Measurements from ENCODE around the gene SMIM29.

Gene SMIM29

GRCh38 chr6:34204693-34205092, 44.1 kb downstream of the SMIM29 start:
- H3K9ac ChIP-seq: no peak overlapping the region
- H3K4me2 ChIP-seq (ENCODE audit: low read length): no peak overlapping the region
- H3K36me3 ChIP-seq (ENCODE audit: control insufficient read depth, insufficient read depth, low read length): no peaks in the 10 kb centered on the region
- H2AFZ ChIP-seq: no peak overlapping the region
- no peaks in the 10 kb centered on the region for H3K9me3 ChIP-seq (ENCODE audit: control insufficient read depth, low read length)
- no peaks in the 10 kb centered on the region for H3K4me1 ChIP-seq
- no peak overlapping the region for H3K4me3 ChIP-seq (ENCODE audit: low read depth, low read length)
- H3K27ac ChIP-seq: no peak overlapping the region
- no peak for TF ChIP-seq CTCF (IDR thresholded peaks at IDR 0.05)
- H3K27me3 ChIP-seq (ENCODE audit: control insufficient read depth, insufficient read depth, low read length): no peaks in the 10 kb centered on the region
- H3K79me2 ChIP-seq: no peaks in the 10 kb centered on the region

GRCh38 chr6:34202329-34203201, 46.2 kb downstream of the SMIM29 start:
- H3K79me2 ChIP-seq: no peaks in the 10 kb centered on the region
- H3K9me3 ChIP-seq (ENCODE audit: control insufficient read depth, low read length): no peaks in the 10 kb centered on the region
- no peak overlapping the region for H3K27ac ChIP-seq
- H3K9ac ChIP-seq: no peak overlapping the region
- H3K27me3 ChIP-seq (ENCODE audit: control insufficient read depth, insufficient read depth, low read length): no peaks in the 10 kb centered on the region
- no peak for TF ChIP-seq CTCF (IDR thresholded peaks at IDR 0.05)
- no peak overlapping the region for H3K4me2 ChIP-seq (ENCODE audit: low read length)
- H2AFZ ChIP-seq: no peak overlapping the region
- H3K36me3 ChIP-seq (ENCODE audit: control insufficient read depth, insufficient read depth, low read length): no peaks in the 10 kb centered on the region
- H3K4me3 ChIP-seq (ENCODE audit: low read depth, low read length): no peak overlapping the region
- no peaks in the 10 kb centered on the region for H3K4me1 ChIP-seq

- Histone ChIP-seq H3K4me3 (ENCODE audit: low read depth, low read length) (no peak overlapping the region), H3K27ac (no peak overlapping the region), H3K9ac (no peak overlapping the region), H2AFZ (no peak overlapping the region), H3K4me2 (ENCODE audit: low read length) (no peak overlapping the region), H3K27me3 (ENCODE audit: control insufficient read depth, insufficient read depth, low read length) (no peaks in the 10 kb centered on the region), H3K36me3 (ENCODE audit: control insufficient read depth, insufficient read depth, low read length) (no peaks in the 10 kb centered on the region), H3K4me1 (no peaks in the 10 kb centered on the region), H3K79me2 (no peaks in the 10 kb centered on the region), H3K9me3 (ENCODE audit: control insufficient read depth, low read length) (no peaks in the 10 kb centered on the region)
- no peak for TF ChIP-seq CTCF (IDR thresholded peaks at IDR 0.05)
Observed at GRCh38 chr6:34201455-34202107, 47.2 kb downstream of the SMIM29 start.

- H3K4me1 ChIP-seq: peaks cover 2% of the 10 kb centered on the region
- no peak overlapping the region for H3K4me2 ChIP-seq (ENCODE audit: low read length)
- no peaks in the 10 kb centered on the region for H3K27me3 ChIP-seq (ENCODE audit: control insufficient read depth, insufficient read depth, low read length)
- H3K4me3 ChIP-seq (ENCODE audit: low read depth, low read length): no peak overlapping the region
- no peaks in the 10 kb centered on the region for H3K79me2 ChIP-seq
- no peaks in the 10 kb centered on the region for H3K9me3 ChIP-seq (ENCODE audit: control insufficient read depth, low read length)
- no peak overlapping the region for H2AFZ ChIP-seq
- no peak overlapping the region for H3K27ac ChIP-seq
- TF ChIP-seq CTCF (IDR thresholded peaks at IDR 0.05): no peak
- no peak overlapping the region for H3K9ac ChIP-seq
- no peaks in the 10 kb centered on the region for H3K36me3 ChIP-seq (ENCODE audit: control insufficient read depth, insufficient read depth, low read length)
Observed at GRCh38 chr6:34200340-34200971, 48.4 kb downstream of the SMIM29 start.
